CD4-positive, CD25-positive, alpha-beta regulatory T cell (primary cell): Measurements from ENCODE around the gene FLNB. TPM values are rescaled to one million over a fixed set of nuclear protein-coding genes. Genes with fewer than 3 reads are reported as not detected.

Source experiments
- ATAC-seq, 2 donors: fragments of 150-1000 bp; cut with Tn5 transposase; one replicate each; pipeline ENCODE4 v1.10.0; 2021; ENCODE audit warnings: low read depth in 2 of 2, moderate number of reproducible peaks in 2 of 2, moderate library complexity in 1 of 2
- DNase-seq, 3 donors: peaks; one replicate each; pipeline versions ENCODE4 v3.0.0 to v3.0.0-alpha.2; 2012 to 2022; ENCODE audit warnings: mixed read lengths in 1 of 3
- H3K27ac ChIP-seq: one replicate; pipeline ENCODE4 v1.7.0; 2013; ENCODE audit warnings: mild to moderate bottlenecking, low read length; ENCODE audit not compliant: insufficient read depth, poor library complexity, severe bottlenecking
- H3K27me3 ChIP-seq: one replicate; pipeline ENCODE4 v1.7.0; 2013; ENCODE audit warnings: low read length; ENCODE audit not compliant: control insufficient read depth, insufficient read depth
- H3K36me3 ChIP-seq: one replicate; pipeline ENCODE4 v1.7.0; 2013; ENCODE audit warnings: mild to moderate bottlenecking, low read length, moderate library complexity; ENCODE audit not compliant: control insufficient read depth, insufficient read depth
- H3K4me1 ChIP-seq: 2 replicates; pipeline ENCODE4 v1.7.0; 2013; ENCODE audit warnings: mild to moderate bottlenecking, low read length; ENCODE audit not compliant: insufficient read depth, control insufficient read depth, poor library complexity, severe bottlenecking
- H3K4me3 ChIP-seq: one replicate; pipeline ENCODE4 v1.7.0; 2013; ENCODE audit warnings: low read depth, mild to moderate bottlenecking, low read length, moderate library complexity
- H3K9me3 ChIP-seq, 2 experiments: 1 replicate in 1 of 2; 2 replicates in 1 of 2; pipeline ENCODE4 v1.7.0; 2013; ENCODE audit warnings: low read length in 2 of 2, mild to moderate bottlenecking in 1 of 2, moderate library complexity in 1 of 2; ENCODE audit not compliant: control insufficient read depth in 2 of 2
- H3K27ac Mint-ChIP-seq, 3 donors: one replicate each; pipeline ENCODE4 v1.8.0; 2020 to 2022; ENCODE audit warnings: mild to moderate bottlenecking in 3 of 3, mixed read lengths in 3 of 3, moderate library complexity in 2 of 3
- H3K27me3 Mint-ChIP-seq: one replicate; pipeline ENCODE4 v1.8.0; 2022; ENCODE audit warnings: mild to moderate bottlenecking, mixed read lengths
- H3K36me3 Mint-ChIP-seq: one replicate; pipeline ENCODE4 v1.8.0; 2020; ENCODE audit warnings: mixed read lengths
- H3K4me1 Mint-ChIP-seq, 4 donors: one replicate each; pipeline ENCODE4 v1.8.0; 2020 to 2022; ENCODE audit warnings: mixed read lengths in 4 of 4, mild to moderate bottlenecking in 1 of 4
- H3K4me3 Mint-ChIP-seq, 4 donors: one replicate each; pipeline ENCODE4 v1.8.0; 2020 to 2022; ENCODE audit warnings: mild to moderate bottlenecking in 4 of 4, mixed read lengths in 4 of 4, moderate library complexity in 3 of 4
- H3K9me3 Mint-ChIP-seq, 7 donors: one replicate each; pipeline ENCODE4 v1.8.0; 2020 to 2022; ENCODE audit warnings: mixed read lengths in 7 of 7, mild to moderate bottlenecking in 3 of 7, moderate library complexity in 2 of 7
- polyA plus RNA-seq, 4 donors: library from polyadenylated mRNA; unstranded; fragments of 300-500 nt; fragmentation: Illumina TruSeq; gene quantifications; one replicate each; pipeline ENCODE4 v1.2.3, GENCODE V29; 2021
- total RNA-seq: library from RNA; stranded (reverse); gene quantifications from one replicate; pipeline ENCODE4 v1.2.3, GENCODE V29; 2022

Gene FLNB
- total and polyA plus RNA-seq, 5 donors from 2014 or later = 8.9 to 40.8 (median 14.5) TPM

DNA sequence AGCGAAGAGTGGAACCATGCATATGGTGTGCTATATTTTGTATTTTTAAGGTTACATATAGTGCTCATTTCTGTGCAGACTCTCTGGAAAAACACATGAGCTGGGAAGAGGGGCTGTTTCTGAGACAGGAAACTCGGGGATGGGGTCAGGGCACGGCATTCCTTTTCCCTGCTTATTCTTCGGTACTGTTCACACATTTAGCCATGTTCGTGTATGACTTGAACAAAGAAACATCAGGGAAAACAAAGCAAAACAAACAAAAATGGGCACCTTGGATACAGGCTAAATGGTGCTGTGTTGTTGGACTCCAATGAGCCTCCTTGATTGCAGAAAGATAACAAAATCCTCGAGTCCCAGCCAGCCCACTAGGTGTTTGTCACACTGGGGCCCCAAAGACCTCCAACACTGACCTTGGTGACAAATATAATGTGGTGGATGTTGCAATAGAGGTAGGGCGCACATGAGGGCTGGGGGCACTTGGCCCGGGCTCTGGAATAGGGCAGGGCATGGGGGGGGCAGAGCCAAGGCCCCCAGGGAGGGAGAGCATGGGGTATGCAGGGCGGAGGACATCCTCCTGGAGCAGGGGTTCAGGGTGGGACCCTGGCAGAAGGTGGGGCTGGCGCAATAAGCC is 183.3 kb downstream of the FLNB start:
- Mint-ChIP-seq H3K36me3 (no peaks in the 10 kb centered on the region), H3K27ac (no peak overlapping the region), H3K27me3 (no peaks in the 10 kb centered on the region), H3K9me3 (no peaks in the 10 kb centered on the region), H3K4me1 (peaks cover 0 to 4% (median under 1%) of the 10 kb centered on the region in 4 donors), H3K4me3 (no peak overlapping the region)
- H3K4me1 ChIP-seq = peaks cover 3% of the 10 kb centered on the region
- DNase-seq (no peak), ATAC-seq (no peak)
- no peak overlapping the region for H3K27ac ChIP-seq
- no peaks in the 10 kb centered on the region for H3K9me3 ChIP-seq
- H3K27me3 ChIP-seq = no peaks in the 10 kb centered on the region
- H3K36me3 ChIP-seq = no peaks in the 10 kb centered on the region
- no peak overlapping the region for H3K4me3 ChIP-seq

GRCh38 chr3:58192069-58192468 is 183.8 kb downstream of the FLNB start:
- no peak overlapping the region for H3K27ac ChIP-seq
- no peak overlapping the region for H3K4me3 ChIP-seq
- no peaks in the 10 kb centered on the region for H3K9me3 ChIP-seq
- Mint-ChIP-seq H3K4me3 (no peak overlapping the region), H3K4me1 (peaks cover 0 to 4% (median under 1%) of the 10 kb centered on the region in 4 donors), H3K27ac (no peak overlapping the region), H3K27me3 (no peaks in the 10 kb centered on the region), H3K9me3 (no peaks in the 10 kb centered on the region), H3K36me3 (no peaks in the 10 kb centered on the region)
- no peak for DNase-seq
- H3K27me3 ChIP-seq = no peaks in the 10 kb centered on the region
- no peak for ATAC-seq
- peaks cover 3% of the 10 kb centered on the region for H3K4me1 ChIP-seq
- no peaks in the 10 kb centered on the region for H3K36me3 ChIP-seq

DNA sequence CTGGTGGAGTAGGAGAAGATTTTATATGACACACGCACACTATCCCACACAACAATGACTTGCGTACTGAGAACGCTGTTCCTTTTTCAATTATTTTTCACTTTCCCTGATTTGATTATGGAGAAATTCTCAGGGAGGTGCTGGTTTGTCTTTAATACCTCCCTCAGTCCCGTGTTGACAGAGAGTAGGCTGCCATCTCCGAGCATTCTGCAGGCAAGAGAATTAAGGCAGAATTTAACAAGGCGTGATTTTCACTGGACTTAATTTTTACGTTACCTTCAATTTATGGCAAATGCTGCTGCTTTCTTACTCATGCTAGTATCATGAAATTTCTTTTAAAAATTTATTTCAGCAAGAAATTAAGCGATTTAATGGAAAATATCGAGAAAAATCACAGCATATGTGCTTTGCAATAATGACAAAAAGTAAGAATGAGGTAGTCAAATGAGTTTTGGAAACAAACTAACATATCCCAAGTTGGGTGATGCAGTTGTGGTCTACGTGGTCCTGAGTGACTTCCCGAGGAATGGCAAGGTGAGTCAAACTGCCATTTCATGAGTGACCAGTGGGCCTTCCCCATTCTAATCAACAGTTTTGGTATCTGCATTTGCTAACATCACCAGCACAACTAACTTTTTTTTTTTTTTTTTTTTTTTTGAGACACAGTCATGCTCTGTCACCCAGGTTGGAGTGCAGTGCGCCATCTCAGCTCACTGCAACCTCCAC is 185.6 kb downstream of the FLNB start:
- H3K4me3 Mint-ChIP-seq = no peak overlapping the region
- Histone ChIP-seq H3K36me3 (no peaks in the 10 kb centered on the region), H3K4me3 (no peak overlapping the region), H3K27me3 (no peaks in the 10 kb centered on the region), H3K4me1 (no peaks in the 10 kb centered on the region), H3K27ac (no peak overlapping the region), H3K9me3 (no peaks in the 10 kb centered on the region)
- ATAC-seq = no peak
- no peaks in the 10 kb centered on the region for H3K36me3 Mint-ChIP-seq
- no peak overlapping the region for H3K27ac Mint-ChIP-seq
- no peaks in the 10 kb centered on the region for H3K9me3 Mint-ChIP-seq
- no peaks in the 10 kb centered on the region for H3K27me3 Mint-ChIP-seq
- no peaks in the 10 kb centered on the region for H3K4me1 Mint-ChIP-seq
- DNase-seq = no peak

- no peaks in the 10 kb centered on the region for H3K4me1 ChIP-seq
- H3K4me1 Mint-ChIP-seq = peaks cover 0 to 6% (median 0%) of the 10 kb centered on the region in 4 donors
Measured at GRCh38 chr3:58197588-58197987, 189.4 kb downstream of the FLNB start.

GRCh38 chr3:58198362-58198761 is 190.1 kb downstream of the FLNB start:
- ATAC-seq = no peak

More at GRCh38 chr3:58197588-58197987, 189.4 kb downstream of the FLNB start:
- Mint-ChIP-seq H3K27ac (no peak overlapping the region), H3K4me3 (no peak overlapping the region), H3K9me3 (peaks cover 0 to 6% (median 0%) of the 10 kb centered on the region in 7 donors), H3K36me3 (no peaks in the 10 kb centered on the region), H3K27me3 (peaks cover 16% of the 10 kb centered on the region)
- H3K36me3 ChIP-seq = no peaks in the 10 kb centered on the region
- no peak for DNase-seq
- no peak overlapping the region for H3K4me3 ChIP-seq
- H3K27ac ChIP-seq = no peak overlapping the region
- no peaks in the 10 kb centered on the region for H3K9me3 ChIP-seq
- peaks cover 3% of the 10 kb centered on the region for H3K27me3 ChIP-seq
- ATAC-seq = no peak

GRCh38 chr3:58198804-58199203 is 190.6 kb downstream of the FLNB start:
- no peak for ATAC-seq
- peaks cover 0 to 6% (median 0%) of the 10 kb centered on the region in 4 donors for H3K4me1 Mint-ChIP-seq
- H3K36me3 Mint-ChIP-seq = no peaks in the 10 kb centered on the region
- H3K36me3 ChIP-seq = no peaks in the 10 kb centered on the region
- DNase-seq = no peak
- H3K4me3 ChIP-seq = no peak overlapping the region
- H3K4me3 Mint-ChIP-seq = no peak overlapping the region
- no peak overlapping the region for H3K27ac Mint-ChIP-seq
- no peaks in the 10 kb centered on the region for H3K4me1 ChIP-seq
- H3K27ac ChIP-seq = no peak overlapping the region
- no peaks in the 10 kb centered on the region for H3K9me3 ChIP-seq
- peaks cover 3% of the 10 kb centered on the region for H3K27me3 ChIP-seq
- peaks cover 25% of the 10 kb centered on the region for H3K27me3 Mint-ChIP-seq
- peaks cover 0 to 12% (median 2%) of the 10 kb centered on the region in 7 donors for H3K9me3 Mint-ChIP-seq

More at GRCh38 chr3:58198362-58198761, 190.1 kb downstream of the FLNB start:
- no peaks in the 10 kb centered on the region for H3K9me3 ChIP-seq
- H3K4me1 ChIP-seq = no peaks in the 10 kb centered on the region
- H3K27me3 ChIP-seq = peaks cover 3% of the 10 kb centered on the region
- H3K36me3 Mint-ChIP-seq = no peaks in the 10 kb centered on the region
- no peak overlapping the region for H3K27ac Mint-ChIP-seq
- peaks cover 24% of the 10 kb centered on the region for H3K27me3 Mint-ChIP-seq
- peaks cover 0 to 6% (median 0%) of the 10 kb centered on the region in 4 donors for H3K4me1 Mint-ChIP-seq
- peaks cover 0 to 11% (median 2%) of the 10 kb centered on the region in 7 donors for H3K9me3 Mint-ChIP-seq
- no peak overlapping the region for H3K27ac ChIP-seq
- H3K4me3 Mint-ChIP-seq = no peak overlapping the region
- no peaks in the 10 kb centered on the region for H3K36me3 ChIP-seq
- DNase-seq = no peak
- H3K4me3 ChIP-seq = no peak overlapping the region

GRCh38 chr3:58200121-58200709 is 192.0 kb downstream of the FLNB start:
- Mint-ChIP-seq H3K27ac (no peak overlapping the region), H3K27me3 (peaks cover 25% of the 10 kb centered on the region), H3K9me3 (peaks cover 0 to 12% (median 2%) of the 10 kb centered on the region in 7 donors), H3K36me3 (no peaks in the 10 kb centered on the region), H3K4me3 (no peak overlapping the region), H3K4me1 (peaks cover 0 to 6% (median 0%) of the 10 kb centered on the region in 4 donors)
- DNase-seq (no peak), ATAC-seq (no peak)
- no peaks in the 10 kb centered on the region for H3K36me3 ChIP-seq
- no peaks in the 10 kb centered on the region for H3K4me1 ChIP-seq
- H3K27me3 ChIP-seq = peaks cover 3% of the 10 kb centered on the region
- H3K4me3 ChIP-seq = no peak overlapping the region
- H3K27ac ChIP-seq = no peak overlapping the region
- no peaks in the 10 kb centered on the region for H3K9me3 ChIP-seq
